Activated CD4-positive, alpha-beta T cell treated with anti-CD3 and anti-CD28 coated beads, Interleukin-2, amount 50 U/mL, for 24 hours (primary cell): ENCODE data around the gene POU2AF1.
"Not testable (repeated sequence)": the region's sequence is repeated elsewhere in the genome, so short reads cannot be mapped to it uniquely, and the experiment has no call there.

Experiments
- DNase-seq, 2 donors: peaks; one replicate each; pipeline ENCODE4 v3.0.0-alpha.2; 2020; ENCODE audit warnings: low read depth in 1 of 2, low spot score in 1 of 2

Gene POU2AF1

GRCh38 chr11:111409915-111410314, 30.8 kb upstream of the POU2AF1 start:
- DNase-seq, result no peak

GRCh38 chr11:111408789-111409727, 30.0 kb upstream of the POU2AF1 start:
- DNase-seq, result no peak

GRCh38 chr11:111407652-111408051, 28.6 kb upstream of the POU2AF1 start:
- DNase-seq, result no peak

- DNase-seq, result no peak
Observed at GRCh38 chr11:111406589-111406988, 27.5 kb upstream of the POU2AF1 start.

GRCh38 chr11:111406091-111406490, 27.0 kb upstream of the POU2AF1 start:
- no peak for DNase-seq

- DNase-seq, result no peak
Observed at GRCh38 chr11:111405551-111405950, 26.5 kb upstream of the POU2AF1 start.

- DNase-seq, result no peak
Observed at GRCh38 chr11:111403051-111403726, 24.1 kb upstream of the POU2AF1 start.

GRCh38 chr11:111402411-111402810, 23.3 kb upstream of the POU2AF1 start:
- DNase-seq, result no peak

- DNase-seq, result not testable (repeated sequence)
Observed at GRCh38 chr11:111401957-111402356, 22.9 kb upstream of the POU2AF1 start.

- DNase-seq, result no peak
Observed at GRCh38 chr11:111400595-111400994, 21.5 kb upstream of the POU2AF1 start.

GRCh38 chr11:111399187-111400031, 20.3 kb upstream of the POU2AF1 start:
- no peak for DNase-seq

GRCh38 chr11:111397034-111397433, 18.0 kb upstream of the POU2AF1 start:
- DNase-seq, result no peak

GRCh38 chr11:111395749-111396148, 16.7 kb upstream of the POU2AF1 start:
- DNase-seq, result no peak

GRCh38 chr11:111395081-111395480, 16.0 kb upstream of the POU2AF1 start:
- DNase-seq, result no peak

GRCh38 chr11:111394147-111394546, 15.1 kb upstream of the POU2AF1 start:
- not testable (repeated sequence) for DNase-seq

- DNase-seq, result no peak
Observed at GRCh38 chr11:111393585-111393984, 14.5 kb upstream of the POU2AF1 start.

GRCh38 chr11:111393096-111393495, 14.0 kb upstream of the POU2AF1 start:
- no peak for DNase-seq

- DNase-seq, result no peak
Observed at GRCh38 chr11:111392552-111392951, 13.5 kb upstream of the POU2AF1 start.

GRCh38 chr11:111391328-111392124, 12.5 kb upstream of the POU2AF1 start:
- DNase-seq, result no peak

GRCh38 chr11:111388842-111389241, 9.8 kb upstream of the POU2AF1 start:
- DNase-seq, result no peak

- no peak for DNase-seq
Observed at GRCh38 chr11:111388420-111388819, 9.3 kb upstream of the POU2AF1 start.
